Fibroblast of skin of left quadriceps (primary cell): Measurements from ENCODE around the gene RHCE.
"Not testable (repeated sequence)": the region's sequence is repeated elsewhere in the genome, so short reads cannot be mapped to it uniquely, and the experiment has no call there.

ENCODE experiments used
- DNase-seq, 2 experiments: peaks; one replicate each; pipeline ENCODE4 v3.0.0-alpha.2; 2013; ENCODE audit warnings: low read depth in 2 of 2

Gene RHCE

GRCh38 chr1:25420715-25421114, at the start of gene RHCE:
TSS of gene RHCE (minus strand) at chr1:25420825. CDS start at chr1:25420786, 39 bp downstream.
- DNase-seq, result not testable (repeated sequence)

DNA sequence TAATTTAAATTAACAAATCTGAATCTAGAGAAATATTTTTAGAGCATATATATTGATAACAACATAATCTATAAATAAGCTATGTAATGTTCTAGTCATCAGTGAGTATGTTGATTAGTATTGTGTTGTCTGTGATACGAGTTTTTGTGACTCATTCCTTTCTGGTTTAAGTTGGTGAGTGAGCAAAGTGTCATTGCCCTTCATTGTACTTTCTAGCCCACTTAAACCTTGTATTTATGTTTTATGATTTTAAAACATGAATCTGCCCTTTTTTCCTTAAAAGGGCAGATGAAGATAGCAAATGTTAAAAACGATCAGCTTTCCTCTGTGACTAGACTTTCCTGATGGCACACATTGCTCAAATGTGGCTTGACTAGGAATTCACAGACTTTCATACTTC, 48.6 kb upstream of the RHCE start:
- no peak for DNase-seq

GRCh38 chr1:25468033-25468432, 47.4 kb upstream of the RHCE start:
- DNase-seq, result no peak

DNA sequence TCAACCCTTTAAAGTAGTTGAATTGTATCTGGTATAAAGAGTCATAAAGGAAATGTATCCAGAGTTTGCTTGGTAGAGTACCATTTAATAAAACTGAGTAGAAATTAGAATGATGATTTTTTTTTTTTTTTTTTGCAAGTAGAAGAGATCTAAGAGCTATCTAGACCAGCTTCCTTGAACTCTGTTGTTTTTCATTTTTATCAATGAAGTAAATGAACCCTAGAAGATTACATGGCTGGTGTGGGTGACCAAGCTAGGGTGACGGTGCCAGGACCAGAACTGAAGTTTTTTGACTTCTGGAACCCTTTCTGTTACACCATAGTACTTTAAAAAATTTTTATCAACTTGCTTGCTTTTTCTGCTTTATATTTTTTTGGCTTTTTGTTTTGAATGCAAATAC, 47.0 kb upstream of the RHCE start:
- DNase-seq, result no peak

DNA sequence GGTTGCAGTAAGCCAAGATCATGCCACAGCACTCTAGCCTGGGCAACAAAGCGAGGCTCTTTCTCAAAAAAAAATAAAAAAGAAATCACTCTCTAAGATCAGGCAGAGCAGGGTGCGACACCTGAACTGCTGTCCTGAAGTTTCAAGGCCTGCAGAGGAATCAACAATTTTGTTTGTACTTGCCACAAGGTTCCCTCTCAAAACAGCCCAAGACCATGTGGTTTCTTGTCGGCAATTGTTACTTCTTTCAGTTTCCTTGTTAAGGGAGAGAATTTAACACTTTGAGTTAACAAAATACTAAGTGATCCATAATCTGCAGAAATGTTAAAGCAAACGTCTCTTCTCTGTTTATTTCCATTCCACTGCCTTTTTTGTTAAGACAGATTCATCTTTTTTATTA, 46.6 kb upstream of the RHCE start:
- no peak for DNase-seq

GRCh38 chr1:25462732-25463131, 42.1 kb upstream of the RHCE start:
- no peak for DNase-seq

- DNase-seq, result no peak
These were observed 41.2 kb upstream of the RHCE start for GRCh38 chr1:25461849-25462248.

DNA sequence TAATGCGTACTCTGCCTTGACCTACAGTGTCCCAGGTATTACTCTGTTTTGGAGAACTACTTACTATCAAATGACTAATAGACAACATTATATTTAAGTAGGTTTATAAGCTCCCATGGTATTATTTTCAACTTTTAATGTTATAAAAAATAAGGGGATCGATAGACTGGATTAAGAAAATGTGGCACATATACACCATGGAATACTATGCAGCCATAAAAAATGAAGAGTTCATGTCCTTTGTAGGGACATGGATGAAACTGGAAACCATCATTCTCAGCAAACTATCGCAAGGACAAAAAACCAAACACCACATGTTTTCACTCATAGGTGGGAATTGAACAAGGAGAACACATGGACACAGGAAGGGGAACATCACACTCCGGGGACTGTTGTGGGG, 40.2 kb upstream of the RHCE start:
- DNase-seq, result not testable (repeated sequence)

GRCh38 chr1:25460020-25460419, 39.4 kb upstream of the RHCE start:
- no peak for DNase-seq

DNA sequence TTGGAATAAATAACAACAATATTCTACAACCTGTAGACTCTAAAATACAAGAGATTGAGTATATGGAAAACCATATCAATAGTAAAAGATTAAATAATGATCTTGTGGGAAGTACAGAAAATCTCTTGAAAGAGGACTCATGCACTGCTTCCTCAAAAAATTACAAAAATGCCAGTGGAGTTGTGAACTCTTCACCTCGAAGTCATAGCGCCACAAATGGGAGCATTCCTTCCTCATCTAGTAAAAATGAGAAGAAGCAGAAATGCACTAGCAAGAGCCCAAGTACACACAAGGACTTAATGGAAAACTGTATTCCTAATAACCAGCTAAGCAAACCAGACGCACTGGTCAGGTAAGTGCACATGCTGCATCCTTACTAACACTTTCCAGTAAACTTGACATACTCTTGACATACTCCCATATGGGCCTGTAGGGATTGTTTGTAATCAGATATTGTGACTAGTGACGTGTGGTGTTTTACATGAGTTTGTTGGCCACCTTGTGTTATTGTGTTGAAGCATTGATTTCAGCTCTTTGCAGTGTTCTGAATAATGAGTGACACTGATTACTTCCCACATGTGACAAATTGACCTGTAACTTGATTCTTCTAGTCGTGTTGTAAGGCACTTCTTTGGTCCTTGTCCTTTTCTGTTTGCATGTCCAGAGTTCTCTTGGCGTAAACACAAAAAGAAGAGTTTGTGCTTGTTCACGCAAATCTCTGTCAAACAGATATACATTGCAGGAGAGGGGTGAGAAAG, 38.1 kb upstream of the RHCE start:
- DNase-seq, result no peak

GRCh38 chr1:25456502-25456901, 35.9 kb upstream of the RHCE start:
- no peak for DNase-seq

- DNase-seq, result no peak
These were observed 31.3 kb upstream of the RHCE start for GRCh38 chr1:25451908-25452307.

DNA sequence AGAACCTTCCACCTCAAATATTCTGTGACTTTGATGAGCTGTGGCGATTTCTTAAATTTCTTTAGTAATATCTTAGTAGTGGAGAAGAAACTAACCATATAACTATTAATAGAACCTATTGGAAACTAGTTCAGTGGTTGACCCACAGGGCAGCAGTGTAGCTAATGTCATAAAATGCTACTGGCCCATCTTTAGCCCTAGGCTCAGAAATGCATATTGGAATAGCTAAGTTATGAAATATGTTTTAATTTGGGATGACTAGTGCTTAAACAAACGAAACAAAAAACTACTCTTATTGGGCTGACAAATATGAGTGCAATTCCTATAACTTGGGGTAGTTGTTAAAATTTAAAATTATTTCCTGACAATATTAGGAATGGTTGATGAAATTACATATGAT, 30.3 kb upstream of the RHCE start:
- no peak for DNase-seq

- no peak for DNase-seq
These were observed 26.9 kb upstream of the RHCE start for GRCh38 chr1:25447547-25447946.

DNA sequence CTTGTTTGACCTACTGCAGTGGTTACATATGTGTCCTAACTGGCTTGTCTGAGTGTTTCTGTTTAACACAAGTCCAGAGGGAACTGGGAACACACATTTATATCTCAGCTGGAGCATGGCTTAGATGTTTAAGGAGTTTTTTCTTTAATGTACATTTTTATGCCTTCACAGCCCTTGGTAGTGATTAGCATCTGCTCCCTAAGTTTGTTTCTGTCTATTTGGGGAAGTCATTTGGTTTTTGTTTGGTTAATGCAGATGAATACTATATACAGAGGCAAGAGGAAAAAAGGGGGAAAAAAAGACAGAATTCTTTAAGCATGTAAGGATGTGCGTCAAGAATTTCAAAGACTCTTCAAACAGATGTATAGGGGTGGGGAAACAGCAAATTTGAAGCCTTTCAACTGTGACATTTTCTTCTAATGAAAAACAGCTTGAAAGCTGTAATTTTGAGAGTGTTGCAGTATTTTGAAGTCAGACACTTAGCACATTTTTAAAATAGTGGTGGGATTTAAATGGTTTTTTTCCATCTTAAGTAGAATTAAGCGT, 25.4 kb upstream of the RHCE start:
- peak; percentile 53 to 54 for DNase-seq

DNA sequence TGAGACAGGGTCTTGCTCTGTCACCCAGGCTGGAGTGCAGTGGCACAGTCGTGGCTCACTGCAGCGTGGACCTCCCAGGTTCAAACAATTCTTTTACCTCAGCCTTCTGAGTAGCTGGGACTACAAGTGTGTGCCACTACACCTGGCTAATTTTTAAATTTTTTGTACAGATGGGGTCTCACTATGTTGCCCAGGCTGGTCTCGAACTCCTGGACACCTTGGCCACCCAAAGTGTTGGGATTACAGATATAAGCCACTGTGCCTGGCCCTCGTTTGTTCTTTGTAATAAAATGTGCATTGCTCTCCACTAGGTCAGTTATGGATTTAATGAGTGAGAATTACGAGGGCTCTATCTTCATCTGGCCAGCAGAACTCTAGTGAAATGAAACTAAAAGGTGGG, 24.0 kb upstream of the RHCE start:
- not testable (repeated sequence) for DNase-seq

DNA sequence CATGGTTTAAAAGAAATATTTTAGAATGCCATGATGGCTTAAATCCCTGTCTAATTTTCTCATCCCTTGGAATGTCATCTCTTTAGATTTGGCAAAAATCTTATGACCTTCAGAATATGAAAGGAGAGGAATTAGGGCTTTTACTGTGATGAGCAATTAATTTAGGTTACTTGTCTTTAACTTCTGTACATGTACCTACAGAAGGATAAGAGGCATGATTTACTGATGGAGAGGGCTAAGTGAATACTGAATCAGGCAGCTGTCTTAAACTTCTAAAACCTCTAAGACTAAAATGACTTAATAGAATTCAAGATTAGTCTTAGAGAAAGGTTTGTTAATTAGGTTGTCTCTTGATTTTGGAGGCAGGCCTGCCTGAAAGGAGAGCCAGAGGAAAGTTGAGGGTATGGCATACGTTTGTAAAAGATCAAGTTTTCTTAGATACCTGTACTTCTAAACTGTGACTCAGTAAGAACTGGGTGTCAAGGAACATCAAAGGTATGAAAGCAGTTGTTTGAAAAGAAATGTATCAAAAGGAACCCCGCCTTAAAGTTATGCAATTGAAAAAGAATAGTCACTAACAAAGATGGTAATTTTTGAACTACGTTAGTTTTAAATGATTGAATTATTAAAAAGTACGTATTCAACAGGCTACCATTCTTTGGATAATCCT, 22.5 kb upstream of the RHCE start:
- no peak for DNase-seq

GRCh38 chr1:25442178-25442577, 21.6 kb upstream of the RHCE start:
- DNase-seq, result no peak

- no peak for DNase-seq
These were observed 18.7 kb upstream of the RHCE start for GRCh38 chr1:25439287-25439686.

DNA sequence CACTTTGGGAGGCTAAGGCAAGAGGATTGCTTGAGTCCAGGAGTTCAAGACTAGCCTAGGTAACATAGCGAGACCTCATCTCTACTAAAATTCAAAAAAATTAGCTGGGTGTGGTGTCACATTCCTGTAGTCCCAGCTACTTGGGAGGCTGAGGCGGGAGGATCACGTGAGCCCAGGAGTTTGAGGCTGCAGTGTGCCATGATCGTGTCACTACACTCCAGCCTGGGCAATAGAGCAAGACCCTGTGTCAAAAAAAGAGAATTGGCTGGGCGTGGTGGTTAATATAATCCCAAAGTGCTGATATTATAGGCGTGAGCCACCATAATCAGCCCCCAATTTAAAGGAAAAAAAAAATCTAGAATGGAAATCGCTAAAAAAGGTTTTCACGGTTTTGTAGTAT, 17.0 kb upstream of the RHCE start:
- no peak for DNase-seq

GRCh38 chr1:25435397-25436108, 14.9 kb upstream of the RHCE start:
- no peak for DNase-seq

GRCh38 chr1:25433389-25434186, 13.0 kb upstream of the RHCE start:
- no peak for DNase-seq
